HEK293 (cell line): ENCODE data around the gene CIRBP.

ENCODE experiments used
- CTCF ChIA-PET: fragments of 350-600 bp; formaldehyde crosslinking; extraction: SDS; loops from one replicate; lab custom pipeline; 2021; ENCODE audit warnings: antibody characterized with exemption; lab: Yijun Ruan, JAX
- POLR2A ChIA-PET: fragments of 300-600 bp; formaldehyde crosslinking; extraction: SDS; loops from one replicate; lab custom pipeline; 2020; ENCODE audit warnings: antibody characterized with exemption, inconsistent platforms; lab: Yijun Ruan, JAX
- H3K27ac ChIP-seq: fragments of 200-500 bp; sonication (Bioruptor generic); 2 replicates; pipeline ENCODE4 v1.5.1; 2014; ENCODE audit warnings: low read depth, low read length, control low read depth, inconsistent platforms; ENCODE audit errors: extremely low read depth
- H3K36me3 ChIP-seq, 2 experiments: fragments of 200-500 bp in 1 of 2; sonication (Bioruptor generic) in 1 of 2; 1 replicate in 1 of 2; 2 replicates in 1 of 2; pipeline ENCODE4 v1.5.1; 2014 to 2017; ENCODE audit warnings: inconsistent platforms in 2 of 2, low read length in 2 of 2; ENCODE audit not compliant: control insufficient read depth in 2 of 2, insufficient read depth in 1 of 2
- H3K4me1 ChIP-seq: fragments of 200-500 bp; sonication (Bioruptor generic); 2 replicates; pipeline ENCODE4 v1.5.1; 2014; ENCODE audit warnings: mild to moderate bottlenecking, low read length, inconsistent platforms; ENCODE audit not compliant: control insufficient read depth, insufficient read depth
- H3K4me3 ChIP-seq: 2 replicates; pipeline ENCODE4 v1.5.1; 2011; ENCODE audit warnings: low read depth, mild to moderate bottlenecking, control low read depth, low read length, moderate library complexity
- H3K9me3 ChIP-seq: fragments of 200-500 bp; sonication (Bioruptor generic); 2 replicates; pipeline ENCODE4 v1.5.1; 2014; ENCODE audit warnings: low read depth, low read length, inconsistent platforms; ENCODE audit not compliant: control insufficient read depth, insufficient read depth
- FEZF1 ChIP-seq: fragments of 450-650 bp; formaldehyde crosslinking; IDR thresholded peaks from 2 replicates; pipeline ENCODE4 v1.5.1; 2016; ENCODE audit warnings: missing biosample characterization, missing genetic modification characterization
- GLI2 ChIP-seq: fragments of 450-650 bp; formaldehyde crosslinking; IDR thresholded peaks from 2 replicates; pipeline ENCODE4; 2017; ENCODE audit warnings: missing biosample characterization, missing genetic modification characterization, low read depth, borderline replicate concordance
- KLF16 ChIP-seq: fragments of 450-650 bp; formaldehyde crosslinking; IDR thresholded peaks from 2 replicates; pipeline ENCODE4 v1.5.1; 2017; ENCODE audit warnings: missing biosample characterization, missing genetic modification characterization
- SCRT1 ChIP-seq: fragments of 450-650 bp; formaldehyde crosslinking; IDR thresholded peaks from 2 replicates; pipeline ENCODE4 v1.5.1; 2016; ENCODE audit warnings: missing biosample characterization, missing genetic modification characterization, borderline replicate concordance
- SCRT2 ChIP-seq: fragments of 450-650 bp; formaldehyde crosslinking; IDR thresholded peaks from 2 replicates; pipeline ENCODE4 v1.5.1; 2016; ENCODE audit warnings: missing biosample characterization, missing genetic modification characterization
- SP3 ChIP-seq: fragments of 450-650 bp; formaldehyde crosslinking; IDR thresholded peaks from 2 replicates; pipeline ENCODE4 v1.5.1; 2016; ENCODE audit warnings: missing biosample characterization, missing genetic modification characterization
- TCF7L2 ChIP-seq: IDR thresholded peaks from 2 replicates; pipeline ENCODE4 v1.6.1; 2011; ENCODE audit warnings: low read depth, mild to moderate bottlenecking, inconsistent platforms, low read length, moderate library complexity, borderline replicate concordance
- WT1 ChIP-seq: fragments of 450-650 bp; formaldehyde crosslinking; IDR thresholded peaks from 2 replicates; pipeline ENCODE4 v1.5.1; 2016; ENCODE audit warnings: missing biosample characterization, missing genetic modification characterization
- ZBTB21 ChIP-seq: fragments of 450-650 bp; formaldehyde crosslinking; IDR thresholded peaks from 2 replicates; pipeline ENCODE4 v1.5.1; 2017; ENCODE audit warnings: missing biosample characterization, missing genetic modification characterization
- ZNF10 ChIP-seq: fragments of 450-650 bp; formaldehyde crosslinking; IDR thresholded peaks from 2 replicates; pipeline ENCODE4 v1.5.1; 2017; ENCODE audit warnings: missing biosample characterization, missing genetic modification characterization
- ZNF121 ChIP-seq: fragments of 450-650 bp; formaldehyde crosslinking; IDR thresholded peaks from 2 replicates; pipeline ENCODE4 v1.5.1; 2016; ENCODE audit warnings: missing biosample characterization, missing genetic modification characterization
- ZNF19 ChIP-seq: fragments of 450-650 bp; formaldehyde crosslinking; IDR thresholded peaks from 2 replicates; pipeline ENCODE4; 2016; ENCODE audit warnings: missing biosample characterization, missing genetic modification characterization, low read depth
- ZNF2 ChIP-seq: fragments of 450-650 bp; formaldehyde crosslinking; IDR thresholded peaks from 2 replicates; pipeline ENCODE4 v1.5.1; 2016; ENCODE audit warnings: missing biosample characterization, missing genetic modification characterization
- ZNF202 ChIP-seq: fragments of 450-650 bp; formaldehyde crosslinking; IDR thresholded peaks from 2 replicates; pipeline ENCODE4 v1.5.1; 2016; ENCODE audit warnings: missing biosample characterization, missing genetic modification characterization, borderline replicate concordance
- ZNF473 ChIP-seq: fragments of 450-650 bp; formaldehyde crosslinking; IDR thresholded peaks from 2 replicates; pipeline ENCODE4 v1.5.1; 2017; ENCODE audit warnings: missing biosample characterization, missing genetic modification characterization
- ZNF785 ChIP-seq: fragments of 450-650 bp; formaldehyde crosslinking; IDR thresholded peaks from 2 replicates; pipeline ENCODE4 v1.5.1; 2016; ENCODE audit warnings: missing biosample characterization, missing genetic modification characterization
- TF ChIP-seq, protein P1 (sequence below): fragments of 450-650 bp; IDR thresholded peaks from 2 replicates; pipeline ENCODE4 v1.5.1; 2018; ENCODE audit warnings: missing biosample characterization, missing genetic modification characterization

CIRBP gene

GRCh38 chr19:1269478-1270212, 513 bp downstream of the CIRBP start (continued):
- TF ChIP-seq, protein P1, sequence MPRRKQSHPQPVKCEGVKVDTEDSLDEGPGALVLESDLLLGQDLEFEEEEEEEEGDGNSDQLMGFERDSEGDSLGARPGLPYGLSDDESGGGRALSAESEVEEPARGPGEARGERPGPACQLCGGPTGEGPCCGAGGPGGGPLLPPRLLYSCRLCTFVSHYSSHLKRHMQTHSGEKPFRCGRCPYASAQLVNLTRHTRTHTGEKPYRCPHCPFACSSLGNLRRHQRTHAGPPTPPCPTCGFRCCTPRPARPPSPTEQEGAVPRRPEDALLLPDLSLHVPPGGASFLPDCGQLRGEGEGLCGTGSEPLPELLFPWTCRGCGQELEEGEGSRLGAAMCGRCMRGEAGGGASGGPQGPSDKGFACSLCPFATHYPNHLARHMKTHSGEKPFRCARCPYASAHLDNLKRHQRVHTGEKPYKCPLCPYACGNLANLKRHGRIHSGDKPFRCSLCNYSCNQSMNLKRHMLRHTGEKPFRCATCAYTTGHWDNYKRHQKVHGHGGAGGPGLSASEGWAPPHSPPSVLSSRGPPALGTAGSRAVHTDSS (tag by site-specific recombination): no peak; the same call in 1 of the 2 replicates
- TF ChIP-seq ZNF121 (tag by site-specific recombination): no peak
- no peak for TF ChIP-seq FEZF1 (tag by site-specific recombination)
- TF ChIP-seq ZNF2 (tag by site-specific recombination): peak; percentile 88
- no peak for TF ChIP-seq ZNF202
- TF ChIP-seq KLF16 (tag by site-specific recombination): peak; percentile 86
- no peak for TF ChIP-seq ZBTB21 (tag by site-specific recombination)
- TF ChIP-seq ZNF785: no peak

DNA sequence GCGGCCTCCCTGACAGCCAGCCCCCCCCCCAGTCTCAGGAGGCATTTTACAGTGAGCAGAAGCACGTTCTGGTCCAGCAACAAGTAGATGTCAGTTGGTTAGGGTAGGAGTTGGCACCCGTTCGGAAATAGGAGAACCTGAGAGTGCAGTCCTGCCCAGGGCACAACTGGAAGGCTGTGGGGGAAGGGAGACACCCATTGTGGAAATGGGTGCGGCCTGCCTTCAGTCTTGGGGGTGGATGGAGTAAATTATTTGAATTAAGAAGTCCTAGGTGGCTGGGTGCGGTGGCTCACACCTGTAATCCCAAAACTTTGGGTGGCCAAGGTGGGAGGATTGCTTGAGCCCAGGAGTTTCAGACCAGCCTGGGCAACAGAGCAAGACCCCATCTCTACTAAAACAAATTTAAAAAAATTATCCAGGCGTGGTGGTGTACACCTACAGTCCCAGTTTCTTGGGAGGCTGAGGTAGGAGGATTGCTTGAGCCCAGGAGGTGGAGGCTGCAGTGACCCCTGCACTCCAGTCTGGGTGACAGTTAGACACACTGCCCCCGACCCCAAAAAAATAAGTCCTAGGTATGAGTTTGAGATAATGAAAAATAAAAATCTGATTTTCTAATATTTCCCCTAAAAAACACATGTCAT, 1.2 kb downstream of the CIRBP start:
- TF ChIP-seq SP3: peak; percentile 11; the same call in 1 of the 2 replicates
- TF ChIP-seq ZNF473: no peak
- TF ChIP-seq ZNF121 (tag by site-specific recombination): peak; percentile 96
- peak; percentile 80; the same call in 1 of the 2 replicates for TF ChIP-seq SCRT1 (tag by site-specific recombination)
- TF ChIP-seq SCRT2 (tag by site-specific recombination): peak; percentile 94
- no peak for TF ChIP-seq GLI2
- TF ChIP-seq TCF7L2: no peak
- no peak for TF ChIP-seq WT1
- TF ChIP-seq, all 188 proteins: peak for 4
- CTCF ChIA-PET: interaction anchor here (11.3 kb wide), 1 partner anchor 26 kb away, joined by 299 read pairs; no protein-coding TSS in a partner anchor
- POLR2A ChIA-PET: interaction anchor here (1.7 to 7.7 kb wide), 4 partner anchors 14 to 41 kb away, joined by 6 to 407 read pairs (median 119); partner anchors contain the start of gene ATP5F1D
- H3K36me3 ChIP-seq: peaks cover 4 to 54% of the 10 kb centered on the region in 2 experiments; a peak in 2 of 3 replicates
- H3K4me1 ChIP-seq: peaks cover 25% of the 10 kb centered on the region
- peak overlapping the region; percentile 99 for H3K27ac ChIP-seq
- H3K4me3 ChIP-seq: peak overlapping the region; percentile 44
- H3K9me3 ChIP-seq: no peaks in the 10 kb centered on the region

DNA sequence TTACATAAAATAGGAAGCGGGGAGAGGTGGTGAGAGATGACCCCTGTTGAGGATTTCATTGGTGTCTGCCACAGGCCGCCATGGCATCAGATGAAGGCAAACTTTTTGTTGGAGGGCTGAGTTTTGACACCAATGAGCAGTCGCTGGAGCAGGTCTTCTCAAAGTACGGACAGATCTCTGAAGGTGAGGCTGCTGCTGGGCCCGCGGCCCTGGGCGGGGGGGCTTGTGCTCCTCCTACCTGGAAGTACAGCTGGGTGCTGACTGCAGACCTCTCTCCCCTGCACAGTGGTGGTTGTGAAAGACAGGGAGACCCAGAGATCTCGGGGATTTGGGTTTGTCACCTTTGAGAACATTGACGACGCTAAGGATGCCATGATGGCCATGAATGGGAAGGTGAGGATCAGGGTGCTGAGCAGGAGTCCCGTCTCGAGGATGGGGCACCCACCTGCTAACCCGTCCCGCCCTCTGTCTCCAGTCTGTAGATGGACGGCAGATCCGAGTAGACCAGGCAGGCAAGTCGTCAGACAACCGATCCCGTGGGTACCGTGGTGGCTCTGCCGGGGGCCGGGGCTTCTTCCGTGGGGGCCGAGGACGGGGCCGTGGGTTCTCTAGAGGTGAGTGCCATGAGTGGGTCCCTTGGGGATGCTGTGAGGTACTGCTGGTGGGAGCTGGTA, 1.9 kb downstream of the CIRBP start:
- peak; percentile 70; the same call in 1 of the 2 replicates for TF ChIP-seq ZNF10 (tag by site-specific recombination)
- no peak for TF ChIP-seq ZNF19
- Histone ChIP-seq H3K4me3 (no peak overlapping the region), H3K4me1 (peaks cover 22% of the 10 kb centered on the region), H3K9me3 (no peaks in the 10 kb centered on the region), H3K36me3 (peaks cover 4 to 54% of the 10 kb centered on the region in 2 experiments; a peak in 2 of 3 replicates), H3K27ac (peak overlapping the region; percentile 99)
- ChIA-PET CTCF (interaction anchor here (0.7 kb wide), 1 partner anchor 16 kb away, joined by 3 read pairs; no protein-coding TSS in a partner anchor), POLR2A (no interaction called here)
